NCI-H2227 (cell line): ENCODE measurements around the gene NABP1.
A peak's percentile ranks its signal among the peaks of the same experiment; 100 is the strongest.

ENCODE experiments used
- DNase-seq: peaks from one replicate; lab custom pipeline; 2025; ENCODE audit not compliant: unreplicated experiment; lab: John Stamatoyannopoulos, UW

NABP1 gene

DNA sequence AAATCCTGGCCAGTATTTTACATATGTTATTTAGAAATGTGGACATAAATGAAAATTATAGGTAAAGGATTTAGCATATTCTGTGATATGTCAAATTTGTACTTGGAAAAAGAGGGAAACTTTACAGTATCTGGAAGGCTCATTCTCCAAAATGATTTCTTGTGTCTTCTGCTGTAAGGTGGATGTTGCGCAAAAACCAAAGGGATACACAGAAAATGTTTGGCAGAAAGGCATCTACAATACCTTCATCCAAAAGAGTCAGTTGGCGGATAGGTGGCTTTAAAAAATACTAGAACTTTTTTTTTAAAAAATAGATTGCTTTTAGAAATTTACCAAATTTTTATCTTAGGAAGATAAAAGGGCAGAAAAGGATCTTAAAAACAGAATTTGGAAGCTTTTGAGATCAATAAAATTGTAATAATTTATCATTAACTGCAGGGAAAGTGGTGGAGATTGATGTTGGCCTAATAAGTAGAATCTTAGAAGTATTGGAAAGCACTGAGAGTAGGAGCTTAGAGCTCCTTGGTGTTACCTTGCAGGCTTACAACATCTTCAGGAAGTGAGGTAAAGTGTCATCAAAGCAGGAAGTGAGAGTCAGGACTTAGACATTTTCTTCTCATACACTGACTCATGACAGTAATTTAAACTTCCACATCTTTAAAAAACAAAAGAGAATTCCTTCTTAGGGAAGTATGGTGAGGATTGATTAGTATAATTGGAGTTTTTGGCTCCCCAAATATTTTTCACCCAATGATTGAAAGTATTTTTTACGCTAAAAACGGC, 2.1 kb downstream of the NABP1 start:
- DNase-seq = no peak

DNA sequence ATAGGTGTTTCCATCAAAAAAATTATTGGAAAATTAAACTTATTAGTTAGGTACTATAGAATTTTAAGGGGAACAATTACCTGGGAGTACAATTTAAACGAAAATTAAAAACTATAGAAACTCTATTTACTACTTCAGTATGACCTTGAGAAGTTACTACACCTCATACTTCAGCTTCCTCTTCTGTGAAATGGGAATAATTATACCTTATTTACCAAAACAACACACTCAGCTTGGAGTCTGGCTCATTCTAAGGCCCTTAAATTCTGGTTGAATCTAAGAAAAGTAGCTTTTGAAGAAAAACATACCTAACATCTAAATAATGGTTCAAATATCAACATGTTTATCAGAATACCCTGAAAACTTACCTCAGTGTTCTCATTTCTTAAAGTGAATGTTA, 2.7 kb downstream of the NABP1 start:
- no peak for DNase-seq

DNA sequence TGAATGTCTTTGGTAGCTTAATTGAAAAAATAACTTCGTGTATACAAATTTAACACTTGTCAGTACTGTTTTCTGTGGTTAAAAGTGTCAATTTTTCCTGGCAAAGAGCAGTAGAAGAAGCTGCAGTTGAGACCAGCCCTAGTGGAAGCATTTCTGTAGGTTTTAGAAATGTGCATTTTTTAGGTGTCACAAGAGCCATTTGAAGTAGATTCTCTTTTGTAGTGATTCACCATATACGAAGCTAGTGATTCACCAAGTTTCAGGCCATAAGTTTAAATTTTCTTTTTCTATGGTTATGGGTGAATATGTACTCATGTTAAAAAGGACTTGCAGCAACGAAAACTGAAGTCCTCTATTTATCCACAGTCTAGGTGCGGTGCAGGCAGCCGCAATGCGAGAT, 4.2 kb downstream of the NABP1 start:
- no peak for DNase-seq

DNA sequence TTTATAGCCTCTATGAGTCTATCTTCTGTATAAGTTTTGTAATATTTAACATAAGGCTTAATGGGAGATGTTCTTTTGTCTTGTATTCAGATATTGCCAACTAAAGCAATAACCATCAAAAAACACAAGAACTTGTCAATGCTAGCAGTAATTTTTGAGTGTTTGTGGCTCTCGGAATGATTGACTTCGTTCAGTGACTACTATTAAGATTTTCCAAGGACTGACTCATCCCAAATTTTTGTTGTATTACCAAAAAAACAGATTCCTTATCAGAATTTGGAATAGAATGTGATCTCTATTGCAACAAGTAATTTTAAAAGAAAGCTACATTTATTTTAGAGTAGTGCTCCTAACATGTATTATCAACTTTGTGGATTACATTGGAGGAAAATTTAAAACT, 8.1 kb downstream of the NABP1 start:
- DNase-seq = no peak

DNA sequence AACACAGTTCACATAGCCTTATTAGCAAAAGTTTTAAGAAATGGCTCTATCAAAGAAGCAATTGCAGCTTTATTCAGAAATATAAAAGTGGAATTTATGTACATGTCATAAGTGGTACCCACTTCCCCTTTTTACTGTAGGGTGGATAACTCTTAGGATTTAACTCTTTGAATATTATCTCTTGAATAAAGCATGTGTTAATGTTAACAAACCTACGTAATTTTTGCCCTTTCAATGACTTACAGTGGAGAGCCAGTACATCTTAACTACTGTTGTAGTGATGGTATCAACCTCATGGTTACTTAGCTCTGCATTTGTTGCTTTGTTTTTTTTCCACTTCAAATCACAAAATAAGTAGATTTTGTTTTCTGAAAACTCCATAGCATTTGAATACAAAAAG, 8.8 kb downstream of the NABP1 start:
- DNase-seq = no peak

DNA sequence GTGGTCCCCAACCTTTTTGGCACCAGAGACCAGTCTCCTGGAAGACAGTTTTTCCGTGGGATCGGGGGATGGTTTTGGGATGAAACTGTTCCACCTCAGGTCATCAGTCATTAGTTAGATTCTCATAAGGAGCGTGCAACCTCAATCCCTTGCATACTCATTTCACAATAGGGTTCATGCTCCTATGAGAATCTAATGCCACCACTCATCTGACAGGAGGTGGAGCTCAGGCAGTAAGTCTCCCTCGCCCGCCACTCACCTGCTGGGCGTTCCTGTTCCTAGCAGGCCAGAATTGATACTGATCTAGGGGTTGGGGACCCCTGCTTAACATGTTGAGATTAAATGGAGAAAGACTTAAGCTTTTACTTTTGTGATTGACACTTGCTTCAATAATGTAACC, 9.9 kb downstream of the NABP1 start:
- DNase-seq = no peak

DNA sequence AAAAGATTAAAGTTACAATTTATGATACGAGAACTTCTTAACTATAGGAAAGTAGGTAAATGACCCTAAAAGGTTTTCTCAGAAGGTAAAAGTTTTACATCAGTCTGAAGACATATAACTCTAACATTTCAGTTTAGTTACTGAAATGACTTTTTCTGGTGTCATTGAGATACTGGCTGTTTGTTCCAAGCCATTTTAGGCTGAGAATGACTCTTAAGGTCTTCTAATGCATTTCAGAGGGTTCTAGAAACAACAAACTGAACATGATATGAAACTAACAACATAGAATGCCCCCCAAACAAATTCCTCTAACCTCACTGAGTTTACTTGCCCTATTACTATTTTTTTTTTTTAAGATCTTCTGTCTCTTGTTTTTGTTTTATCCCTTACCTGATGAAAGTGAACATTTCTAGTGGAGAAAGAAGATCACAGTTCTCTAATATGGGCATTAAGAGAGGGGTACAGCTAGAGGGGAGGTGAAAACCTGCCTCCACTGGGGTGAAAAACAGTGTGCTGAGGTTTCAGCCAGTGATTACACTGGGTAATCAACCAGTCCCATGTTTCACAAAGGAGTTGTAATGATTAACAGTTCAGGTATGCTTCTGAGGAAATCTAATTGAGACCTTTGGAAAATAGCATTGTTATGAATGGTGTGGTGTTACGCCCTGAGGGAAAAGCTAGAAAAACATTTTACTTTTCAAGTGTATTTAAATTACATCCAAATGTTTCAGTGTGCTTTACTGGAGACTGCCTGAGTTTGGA, 11.2 kb downstream of the NABP1 start:
- no peak for DNase-seq

DNA sequence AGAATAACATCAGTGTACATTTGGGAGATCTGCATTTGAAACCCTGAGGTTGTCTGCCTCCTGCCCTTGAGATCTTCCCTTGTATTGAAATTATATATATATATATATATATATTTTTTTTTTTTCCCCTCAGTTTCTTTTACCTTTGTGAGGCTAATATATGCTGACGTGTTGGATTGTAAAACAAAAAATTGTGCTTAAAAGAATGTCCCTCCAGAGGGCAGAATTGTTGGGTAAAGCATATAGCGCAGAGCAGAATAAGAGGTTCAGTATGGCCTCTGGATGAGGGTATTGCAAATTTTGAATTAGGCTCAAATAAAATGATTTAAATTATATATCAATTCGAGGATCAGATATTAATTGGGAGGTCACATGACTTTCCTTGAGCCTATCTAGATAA, 12.4 kb downstream of the NABP1 start:
- no peak for DNase-seq

DNA sequence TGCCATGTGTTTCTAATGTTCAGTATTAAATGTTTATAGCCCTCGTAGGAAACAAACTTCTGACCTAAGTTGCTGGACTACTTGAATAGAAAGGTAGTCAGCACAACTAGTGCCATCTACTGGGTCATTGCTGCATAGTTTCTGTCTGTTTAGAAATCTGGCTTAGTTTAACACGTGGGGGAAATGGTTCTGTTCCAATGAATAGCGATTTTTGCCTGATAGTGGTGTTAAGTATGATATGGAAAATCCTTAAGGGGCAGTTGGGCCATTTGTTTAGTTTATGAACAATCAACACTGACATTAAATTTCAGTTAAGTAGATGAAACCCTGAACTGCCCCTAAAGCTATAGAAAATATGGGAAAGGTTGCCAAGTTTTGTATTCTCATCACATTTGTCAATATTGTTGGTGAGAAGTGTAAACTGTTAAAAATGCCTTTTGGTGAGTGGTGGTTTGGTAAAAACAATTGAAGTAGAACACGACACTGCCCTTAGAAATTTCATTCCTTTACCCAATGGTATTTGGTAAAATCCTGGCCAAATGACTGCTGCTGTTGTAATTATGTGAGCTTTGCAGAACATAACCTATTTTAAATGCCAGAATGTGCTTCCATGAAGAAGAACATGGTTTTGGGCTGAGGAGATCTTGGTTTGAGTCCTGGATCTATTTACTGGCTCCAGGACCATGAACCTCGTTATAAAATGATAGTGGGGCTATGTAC, 13.2 kb downstream of the NABP1 start:
- DNase-seq = peak; percentile 69

DNA sequence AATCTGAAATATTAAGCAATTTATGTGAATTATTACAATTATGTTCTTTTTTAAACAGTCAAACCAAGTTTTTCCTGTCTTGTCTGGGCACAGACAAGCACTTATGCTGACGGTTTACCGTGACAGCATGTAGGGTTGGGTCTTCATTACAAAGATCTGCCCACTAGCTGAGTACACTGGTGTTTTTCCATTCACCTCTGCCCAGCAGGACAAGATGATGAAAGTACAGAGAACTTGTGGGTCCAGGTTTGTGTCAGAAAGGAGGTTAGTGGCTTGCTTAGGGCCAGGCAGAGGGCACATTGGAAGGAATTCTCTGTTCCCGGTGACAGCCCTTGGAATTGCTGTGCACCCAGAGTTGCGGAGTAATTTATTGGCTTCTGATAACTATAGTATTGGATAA, 14.0 kb downstream of the NABP1 start:
- DNase-seq = no peak

DNA sequence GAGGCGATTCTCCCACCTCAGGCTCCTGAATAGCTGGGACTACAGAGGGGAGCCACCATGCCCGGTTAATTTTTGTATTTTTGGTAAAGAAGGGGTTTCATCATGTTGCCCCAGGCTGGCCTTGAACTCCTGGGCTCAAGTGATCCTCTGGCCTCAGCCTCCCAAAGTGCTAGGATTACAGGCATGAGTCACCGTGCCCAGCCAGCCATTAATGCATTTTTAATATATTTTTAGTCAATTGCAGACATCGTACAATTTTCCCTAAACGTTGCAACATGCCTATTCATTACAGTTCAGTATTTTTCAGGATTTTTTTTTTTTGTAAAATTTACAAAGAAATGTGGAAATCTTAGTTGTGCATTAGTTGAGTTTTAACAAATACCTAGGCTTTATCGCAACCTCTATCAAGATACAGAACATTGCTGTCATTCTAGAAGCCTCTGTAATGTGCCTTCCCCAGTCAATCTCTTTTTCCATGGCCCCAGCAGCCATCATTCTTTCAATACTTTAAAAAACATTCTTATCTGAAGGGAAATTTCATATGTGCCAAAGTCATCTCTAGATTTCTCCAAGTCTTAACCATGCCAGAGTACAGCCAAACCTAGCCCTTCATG, 14.7 kb downstream of the NABP1 start:
- no peak for DNase-seq

DNA sequence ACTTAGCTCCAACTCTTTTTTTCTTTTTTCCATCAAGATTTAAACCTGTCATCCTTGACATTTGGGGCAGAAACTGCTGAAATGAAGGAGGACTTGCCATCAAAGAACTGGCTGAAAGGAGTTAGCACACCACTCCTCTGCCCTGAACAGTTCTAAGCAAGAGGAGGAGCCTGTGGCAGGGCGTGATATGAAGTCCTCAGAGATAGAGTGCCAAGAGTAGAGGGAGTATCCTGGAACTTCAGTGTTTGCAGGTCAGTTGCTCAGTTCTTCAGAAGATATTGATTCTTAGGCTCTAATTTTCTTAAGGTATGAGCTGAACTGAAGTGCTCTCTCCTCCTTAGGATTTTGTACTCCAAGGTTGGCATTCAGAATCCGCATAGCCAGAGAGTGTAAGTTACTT, 15.2 kb downstream of the NABP1 start:
- no peak for DNase-seq

DNA sequence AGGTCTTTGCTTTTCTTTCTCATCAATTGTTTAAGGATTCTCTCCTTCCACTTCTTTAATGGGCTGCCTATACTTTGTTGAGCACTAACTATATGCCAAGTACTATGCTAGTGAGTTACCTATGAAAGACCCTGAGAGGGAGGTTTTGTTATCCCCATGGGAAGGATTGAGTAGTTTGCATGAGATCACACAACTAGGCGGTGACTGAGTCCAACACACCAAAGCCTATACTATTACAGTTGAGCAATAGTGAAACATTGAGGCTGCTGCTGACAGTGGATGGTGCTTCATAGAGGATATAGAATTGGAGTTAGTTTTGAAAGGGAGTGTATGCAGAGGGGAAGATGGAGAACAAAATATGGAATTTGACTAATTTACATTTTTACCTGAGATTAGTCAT, 15.8 kb downstream of the NABP1 start:
- no peak for DNase-seq

DNA sequence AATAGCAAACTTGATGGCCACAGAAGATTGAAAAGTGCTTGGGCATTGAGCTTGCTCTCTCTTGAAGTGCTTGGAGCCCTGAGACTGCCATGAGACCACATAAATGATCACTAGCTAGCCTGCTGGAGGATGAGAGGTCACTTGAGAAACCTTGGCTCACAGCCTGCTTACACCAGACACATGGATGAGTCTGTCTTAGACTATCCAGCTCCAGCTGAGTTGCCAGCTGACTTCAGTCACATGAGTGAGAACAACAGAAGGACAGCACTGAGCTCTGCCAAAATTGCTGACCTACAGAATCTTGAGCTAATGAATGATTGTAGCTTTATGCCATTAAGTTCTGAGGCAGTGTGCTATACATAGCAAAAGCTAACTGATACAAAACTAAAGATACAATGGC, 18.1 kb downstream of the NABP1 start:
- DNase-seq = no peak

DNA sequence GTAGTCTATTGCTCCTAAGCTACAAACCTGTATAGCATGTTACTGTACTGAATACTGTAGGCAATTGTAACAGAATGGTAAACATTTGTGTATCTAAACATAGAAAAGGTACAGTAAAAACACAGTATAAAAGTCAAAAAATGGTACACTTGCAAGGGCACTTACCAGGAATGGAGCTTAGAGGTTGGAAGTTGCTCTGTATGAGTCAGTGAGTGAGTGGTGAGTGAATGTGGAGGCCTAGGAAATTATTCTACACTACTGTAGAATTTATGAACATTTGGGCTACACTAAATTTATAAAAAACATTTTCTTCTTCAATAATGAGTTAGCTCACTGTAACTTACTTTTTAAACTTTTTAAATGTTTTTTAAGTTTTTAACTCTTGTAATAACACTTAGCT, 19.0 kb downstream of the NABP1 start:
- DNase-seq = no peak

DNA sequence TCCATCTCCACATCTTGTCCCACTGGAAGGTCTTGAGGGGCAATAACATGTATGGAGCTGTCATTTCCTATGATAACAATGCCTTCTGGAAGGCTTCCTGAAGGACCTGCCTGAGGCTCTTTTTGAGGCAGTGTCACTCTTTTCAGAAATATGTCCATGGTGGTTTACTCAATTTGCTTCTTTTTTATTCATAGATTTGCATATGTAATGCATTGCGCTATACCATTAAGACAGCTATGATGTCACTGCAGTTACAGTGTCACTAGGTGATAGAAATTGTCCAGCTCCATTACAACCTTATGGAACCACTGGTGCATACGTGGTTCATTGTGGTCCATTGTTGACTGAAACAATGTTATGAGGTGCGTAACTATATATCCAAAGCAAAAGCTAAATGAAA, 19.9 kb downstream of the NABP1 start:
- DNase-seq = no peak

DNA sequence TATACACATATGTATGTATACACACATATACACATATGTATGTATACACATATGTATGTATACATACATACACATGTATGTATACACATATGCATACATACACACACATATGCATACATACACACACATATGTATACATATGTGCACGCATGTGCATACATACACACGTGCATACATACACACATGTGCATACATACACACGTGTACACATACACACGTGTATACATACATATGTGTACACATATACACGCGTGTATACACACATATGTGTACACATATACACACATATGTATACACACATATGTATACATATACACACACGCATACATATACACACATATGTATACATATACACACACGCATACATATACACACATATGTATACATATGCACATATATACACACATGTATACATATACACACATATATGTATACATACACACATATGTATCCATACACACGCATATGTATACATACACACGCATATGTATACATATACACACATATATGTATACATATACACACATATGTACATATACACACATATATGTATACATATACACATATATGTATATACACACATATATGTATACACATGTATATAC, 21.5 kb downstream of the NABP1 start:
- DNase-seq = no peak

DNA sequence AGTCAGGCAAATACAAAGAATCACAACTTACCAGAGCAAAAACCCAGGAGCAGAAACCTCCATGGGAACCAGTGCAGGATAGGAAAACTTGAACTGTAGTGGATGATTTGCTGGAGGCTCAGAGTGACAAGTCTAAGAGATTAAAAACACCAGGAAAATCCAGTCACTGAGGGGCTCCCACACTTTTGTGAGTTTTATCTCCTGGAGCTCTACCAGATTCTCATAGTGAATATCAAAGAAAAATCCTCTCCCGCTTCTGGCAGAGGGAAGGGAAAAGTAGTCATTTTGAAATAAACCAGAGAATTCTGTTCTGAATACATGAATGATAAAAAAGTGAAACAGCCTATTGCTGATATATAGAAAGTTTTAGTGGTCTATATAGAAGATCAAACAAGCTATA, 23.1 kb downstream of the NABP1 start:
- DNase-seq = no peak

DNA sequence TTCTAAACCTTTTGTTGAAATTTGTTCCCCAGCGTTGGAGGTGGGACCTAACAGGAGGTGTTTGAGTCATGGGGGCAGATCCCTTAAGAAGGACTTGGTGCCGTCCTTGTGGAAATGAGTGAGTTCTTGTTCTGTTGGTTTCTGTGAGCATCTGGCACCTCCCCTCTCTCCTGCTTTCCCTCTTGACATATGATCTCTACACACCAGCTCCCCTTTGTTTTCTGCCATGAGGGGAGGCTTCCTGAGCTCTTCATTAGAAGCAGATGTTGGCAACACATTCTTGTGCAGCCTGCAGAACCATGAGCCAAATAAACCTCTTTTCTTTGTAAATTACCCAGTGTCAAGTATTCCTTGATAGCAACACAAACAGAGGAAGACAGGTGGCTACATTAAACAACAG, 23.8 kb downstream of the NABP1 start:
- peak; percentile 57 for DNase-seq

DNA sequence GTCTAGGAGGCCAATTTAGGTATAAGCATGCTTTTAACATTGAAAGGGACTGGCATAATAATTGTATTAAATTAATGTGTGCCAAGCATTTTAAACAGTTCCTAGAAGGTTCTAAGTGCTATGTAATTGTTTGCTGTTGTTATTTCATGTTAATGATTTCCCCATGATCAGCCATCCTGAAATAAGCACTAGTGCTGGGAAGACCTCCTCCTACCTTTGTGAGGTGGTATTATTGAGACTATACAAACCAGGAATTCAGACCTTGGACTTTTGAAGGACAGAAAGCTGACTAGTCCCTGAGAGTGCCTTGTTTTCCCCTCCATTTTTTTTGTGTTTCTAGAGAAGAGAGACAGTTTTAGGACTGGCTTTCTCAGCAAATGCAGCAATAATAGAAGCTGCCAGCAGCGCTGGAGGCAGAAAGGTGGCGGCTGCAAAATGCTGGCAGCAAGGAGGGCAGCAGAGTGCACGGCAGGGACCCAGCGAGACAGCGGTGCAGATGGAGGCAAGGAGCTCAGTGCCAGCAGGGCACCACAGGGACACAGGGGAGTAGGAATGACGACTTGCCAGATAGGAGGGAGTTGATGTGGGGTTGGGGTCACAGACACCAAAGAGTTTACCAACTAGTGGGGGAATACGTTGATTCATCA, 25.3 kb downstream of the NABP1 start:
- peak; percentile 30 for DNase-seq

DNA sequence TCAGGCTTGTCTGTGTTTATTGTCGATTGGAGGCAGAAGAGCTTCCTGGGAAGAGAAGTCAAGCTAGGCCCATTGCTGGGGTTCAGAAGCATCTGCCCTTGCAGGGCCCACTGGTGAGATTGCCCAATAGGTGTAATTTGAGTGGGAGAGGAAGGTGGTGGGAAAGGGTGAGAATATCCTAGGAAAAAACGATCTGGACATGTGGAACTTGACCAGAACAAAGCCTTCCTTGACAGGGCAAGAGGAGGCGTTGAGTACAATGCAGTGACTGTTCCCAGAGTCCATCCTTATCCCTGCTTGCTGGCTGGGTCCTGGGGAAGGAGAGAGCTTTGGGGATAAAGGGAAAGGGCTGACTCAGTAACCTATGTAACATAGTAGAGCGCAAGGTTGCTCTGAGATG, 27.1 kb downstream of the NABP1 start:
- DNase-seq = no peak
